ENCODE results near the gene ZNF592. TPM values are rescaled to one million over a fixed set of nuclear protein-coding genes. Genes with fewer than 3 reads are reported as not detected.
A peak's percentile ranks its signal among the peaks of the same experiment; 100 is the strongest.

Gene ZNF592
- total and polyA plus RNA-seq, 2 experiments from 2014 or later, result 14.4 to 17.6 TPM

DNA sequence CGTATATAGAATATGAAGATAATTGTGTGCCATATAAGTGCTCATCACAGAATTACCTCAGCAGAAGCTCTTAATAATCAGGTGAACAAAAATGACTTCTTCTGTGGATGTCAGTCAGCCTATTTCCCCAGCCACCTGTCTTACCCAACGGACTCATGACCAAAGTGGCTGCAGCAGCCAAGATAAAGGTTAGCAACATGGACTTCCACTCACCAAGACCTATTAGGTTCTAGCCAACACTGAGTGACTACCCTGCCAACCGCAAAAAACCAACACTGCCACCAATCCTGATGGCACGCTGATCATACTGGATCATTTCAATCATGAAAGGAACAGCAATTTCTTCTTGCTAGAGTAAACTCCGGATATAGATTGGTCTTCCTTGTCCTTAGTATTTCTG is 44.6 kb upstream of the ZNF592 start:
- no peaks in the 10 kb centered on the region for H3K27me3 ChIP-seq
- H3K4me1 ChIP-seq (ENCODE audit: insufficient read depth), result no peaks in the 10 kb centered on the region
- TF ChIP-seq, protein P1, sequence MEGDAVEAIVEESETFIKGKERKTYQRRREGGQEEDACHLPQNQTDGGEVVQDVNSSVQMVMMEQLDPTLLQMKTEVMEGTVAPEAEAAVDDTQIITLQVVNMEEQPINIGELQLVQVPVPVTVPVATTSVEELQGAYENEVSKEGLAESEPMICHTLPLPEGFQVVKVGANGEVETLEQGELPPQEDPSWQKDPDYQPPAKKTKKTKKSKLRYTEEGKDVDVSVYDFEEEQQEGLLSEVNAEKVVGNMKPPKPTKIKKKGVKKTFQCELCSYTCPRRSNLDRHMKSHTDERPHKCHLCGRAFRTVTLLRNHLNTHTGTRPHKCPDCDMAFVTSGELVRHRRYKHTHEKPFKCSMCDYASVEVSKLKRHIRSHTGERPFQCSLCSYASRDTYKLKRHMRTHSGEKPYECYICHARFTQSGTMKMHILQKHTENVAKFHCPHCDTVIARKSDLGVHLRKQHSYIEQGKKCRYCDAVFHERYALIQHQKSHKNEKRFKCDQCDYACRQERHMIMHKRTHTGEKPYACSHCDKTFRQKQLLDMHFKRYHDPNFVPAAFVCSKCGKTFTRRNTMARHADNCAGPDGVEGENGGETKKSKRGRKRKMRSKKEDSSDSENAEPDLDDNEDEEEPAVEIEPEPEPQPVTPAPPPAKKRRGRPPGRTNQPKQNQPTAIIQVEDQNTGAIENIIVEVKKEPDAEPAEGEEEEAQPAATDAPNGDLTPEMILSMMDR (IDR thresholded peaks at IDR 0.05; ENCODE audit: poor library complexity), result no peak
- TF ChIP-seq EZH2phosphoT487 (IDR thresholded peaks at IDR 0.05; ENCODE audit: low read depth, severe bottlenecking, unreplicated experiment) (no peak), EZH2 (IDR thresholded peaks at IDR 0.05; ENCODE audit: borderline replicate concordance) (no peak)
- H3K9me3 ChIP-seq (ENCODE audit: low read depth), result no peaks in the 10 kb centered on the region
- peaks cover 41% of the 10 kb centered on the region for H4K20me1 ChIP-seq (ENCODE audit: insufficient read depth, poor library complexity, severe bottlenecking)
- H3K4me3 ChIP-seq, result no peak overlapping the region
- peaks cover 99% of the 10 kb centered on the region for H3K79me2 ChIP-seq
- WGBS (ENCODE audit: low lambda C conversion rate, missing lambda C conversion rate), result 96% methylated on average over 5 of the region's 5 CpGs
- DNase-seq (ENCODE audit: low spot score), result no peak
- H2AFZ ChIP-seq, result no peak overlapping the region
- H3K9me2 ChIP-seq (replicated peaks; ENCODE audit: insufficient read depth), result no peaks in the 10 kb centered on the region
- H3K27ac ChIP-seq, result no peak overlapping the region
- H3K4me2 ChIP-seq, result no peak overlapping the region
- H3K36me3 ChIP-seq (replicated peaks; ENCODE audit: insufficient read depth, low read depth), result no peaks in the 10 kb centered on the region

DNA sequence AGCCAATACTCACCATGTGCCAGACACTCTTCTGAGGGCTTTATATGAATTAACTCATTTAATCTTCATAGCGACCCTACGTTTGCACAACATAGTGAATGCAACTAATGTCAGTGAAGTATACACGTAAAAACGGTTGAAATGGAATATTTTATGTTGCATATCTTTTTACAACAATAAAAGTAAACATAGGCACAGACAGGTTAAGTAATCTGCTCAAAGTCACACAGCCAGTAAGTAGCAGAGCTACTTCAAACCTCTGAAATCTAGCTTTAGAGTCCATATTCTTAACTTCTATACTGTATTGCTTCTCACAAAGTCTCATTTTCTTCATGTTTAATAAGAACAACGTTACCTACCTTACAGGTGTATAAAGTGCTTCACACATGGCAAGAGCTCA is 34.0 kb upstream of the ZNF592 start:
- Histone ChIP-seq H4K20me1 (ENCODE audit: insufficient read depth, poor library complexity, severe bottlenecking) (peaks cover 25% of the 10 kb centered on the region), H3K9me2 (replicated peaks; ENCODE audit: insufficient read depth) (no peaks in the 10 kb centered on the region), H2AFZ (no peak overlapping the region), H3K4me1 (ENCODE audit: insufficient read depth) (peaks cover 17% of the 10 kb centered on the region), H3K4me2 (peak overlapping the region; percentile 86), H3K4me3 (peak overlapping the region; percentile 76), H3K36me3 (replicated peaks; ENCODE audit: insufficient read depth, low read depth) (no peaks in the 10 kb centered on the region), H3K27me3 (no peaks in the 10 kb centered on the region), H3K9me3 (ENCODE audit: low read depth) (no peaks in the 10 kb centered on the region), H3K27ac (peak overlapping the region; percentile 96), H3K79me2 (peaks cover 69% of the 10 kb centered on the region)
- no peak for DNase-seq (ENCODE audit: low spot score)
- TF ChIP-seq, protein P1 (IDR thresholded peaks at IDR 0.05; ENCODE audit: poor library complexity), result no peak
- TF ChIP-seq EZH2phosphoT487 (IDR thresholded peaks at IDR 0.05; ENCODE audit: low read depth, severe bottlenecking, unreplicated experiment) (no peak), EZH2 (IDR thresholded peaks at IDR 0.05; ENCODE audit: borderline replicate concordance) (no peak)
- WGBS (ENCODE audit: low lambda C conversion rate, missing lambda C conversion rate), result 81% methylated on average over 5 of the region's 5 CpGs

DNA sequence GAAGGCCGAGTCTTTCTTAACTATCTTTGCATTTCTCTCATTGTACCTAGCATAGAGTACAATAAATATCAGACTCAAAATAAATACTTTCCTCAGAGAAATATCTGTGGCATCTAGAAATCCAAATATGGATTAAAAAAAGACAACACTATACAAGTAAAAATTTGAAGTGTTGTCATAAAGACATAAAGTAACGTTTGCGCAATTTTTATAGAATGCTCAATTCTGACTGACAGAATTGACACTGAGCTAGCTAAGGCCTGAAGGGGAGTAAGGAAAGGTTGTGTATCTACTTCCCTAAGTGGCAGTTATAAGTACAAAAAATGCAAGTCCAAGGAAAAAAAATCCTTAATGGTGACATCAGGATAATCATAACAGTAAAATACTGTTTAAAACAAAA is 33.6 kb upstream of the ZNF592 start:
- WGBS (ENCODE audit: low lambda C conversion rate, missing lambda C conversion rate), result 57% methylated on average over 3 of the region's 3 CpGs
- H3K9me3 ChIP-seq (ENCODE audit: low read depth), result no peaks in the 10 kb centered on the region
- no peaks in the 10 kb centered on the region for H3K36me3 ChIP-seq (replicated peaks; ENCODE audit: insufficient read depth, low read depth)
- H4K20me1 ChIP-seq (ENCODE audit: insufficient read depth, poor library complexity, severe bottlenecking), result peaks cover 25% of the 10 kb centered on the region
- H2AFZ ChIP-seq, result no peak overlapping the region
- peak overlapping the region; percentile 96 for H3K27ac ChIP-seq
- peak overlapping the region; percentile 76 for H3K4me3 ChIP-seq
- H3K4me1 ChIP-seq (ENCODE audit: insufficient read depth), result peaks cover 17% of the 10 kb centered on the region
- H3K79me2 ChIP-seq, result peaks cover 64% of the 10 kb centered on the region
- peak overlapping the region; percentile 86 for H3K4me2 ChIP-seq
- H3K9me2 ChIP-seq (replicated peaks; ENCODE audit: insufficient read depth), result no peaks in the 10 kb centered on the region
- no peak for DNase-seq (ENCODE audit: low spot score)
- H3K27me3 ChIP-seq, result no peaks in the 10 kb centered on the region
- TF ChIP-seq EZH2 (IDR thresholded peaks at IDR 0.05; ENCODE audit: borderline replicate concordance) (no peak), EZH2phosphoT487 (IDR thresholded peaks at IDR 0.05; ENCODE audit: low read depth, severe bottlenecking, unreplicated experiment) (no peak)
- TF ChIP-seq, protein P1 (IDR thresholded peaks at IDR 0.05; ENCODE audit: poor library complexity), result no peak

Measured in hepatocyte (in vitro differentiated cells).